ENCODE data around the gene WDR45B.
A peak's percentile ranks its signal among the peaks of the same experiment; 100 is the strongest.

Gene WDR45B

GRCh38 chr17:82656266-82656665, 8.0 kb upstream of the WDR45B start:
- TF ChIP-seq CTCF (IDR thresholded peaks at IDR 0.05) = no peak
- TF ChIP-seq ZFX (IDR thresholded peaks at IDR 0.05; ENCODE audit: borderline replicate concordance) = no peak
- no peak overlapping the region for H3K27ac ChIP-seq

GRCh38 chr17:82655523-82655922, 7.3 kb upstream of the WDR45B start:
- H3K27ac ChIP-seq = no peak overlapping the region
- TF ChIP-seq ZFX (IDR thresholded peaks at IDR 0.05; ENCODE audit: borderline replicate concordance) = no peak
- TF ChIP-seq CTCF (IDR thresholded peaks at IDR 0.05) = no peak

- peak overlapping the region; percentile 31; the same call in 1 of the 2 replicates for H3K27ac ChIP-seq
- TF ChIP-seq CTCF (IDR thresholded peaks at IDR 0.05) (no peak), ZFX (IDR thresholded peaks at IDR 0.05; ENCODE audit: borderline replicate concordance) (no peak)
Observed at GRCh38 chr17:82655038-82655479, 6.8 kb upstream of the WDR45B start.

- peak overlapping the region; percentile 31; the same call in 1 of the 2 replicates for H3K27ac ChIP-seq
Observed at GRCh38 chr17:82654611-82655010, 6.4 kb upstream of the WDR45B start.

GRCh38 chr17:82653651-82654528, 5.6 kb upstream of the WDR45B start:
- no peak overlapping the region for H3K27ac ChIP-seq
- no peak for TF ChIP-seq ZFX (IDR thresholded peaks at IDR 0.05; ENCODE audit: borderline replicate concordance)

- no peak overlapping the region for H3K27ac ChIP-seq
- TF ChIP-seq CTCF (IDR thresholded peaks at IDR 0.05) (no peak), ZFX (IDR thresholded peaks at IDR 0.05; ENCODE audit: borderline replicate concordance) (no peak)
Observed at GRCh38 chr17:82650723-82651122, 2.5 kb upstream of the WDR45B start.

- H3K27ac ChIP-seq = no peak overlapping the region
- TF ChIP-seq ZFX (IDR thresholded peaks at IDR 0.05; ENCODE audit: borderline replicate concordance) (no peak), CTCF (IDR thresholded peaks at IDR 0.05) (no peak)
Observed at GRCh38 chr17:82649501-82650261, 1.4 kb upstream of the WDR45B start.

- TF ChIP-seq ZFX (IDR thresholded peaks at IDR 0.05; ENCODE audit: borderline replicate concordance) (no peak), CTCF (IDR thresholded peaks at IDR 0.05) (no peak)
- H3K27ac ChIP-seq = peak overlapping the region; percentile 61
Observed at GRCh38 chr17:82648742-82649331, 593 bp upstream of the WDR45B start.
